Tibial artery (tissue), 4 donors: ENCODE results near the gene UBE2B.

ENCODE experiments used
- DNase-seq, 2 donors: peaks; one replicate each; pipeline ENCODE4 v3.0.0-alpha.2; 2019
- H3K27ac ChIP-seq, 2 donors: fragments of 200-600 bp; sonication (generic) in 1 of 2; 1 replicate in 1 of 2; 2 replicates in 1 of 2; pipeline ENCODE4 v1.5.1; 2018 to 2019; ENCODE audit warnings: mild to moderate bottlenecking in 1 of 2
- H3K27me3 ChIP-seq, 2 donors: fragments of 200-600 bp; sonication (generic) in 1 of 2; one replicate each; pipeline versions ENCODE4 v1.5.1 to v1.6.0; 2016 to 2019
- H3K36me3 ChIP-seq, 3 donors: fragments of 200-600 bp; sonication (generic) in 2 of 3; one replicate each; pipeline ENCODE4 v1.5.1; 2016 to 2019; ENCODE audit warnings: mild to moderate bottlenecking in 2 of 3
- H3K4me1 ChIP-seq, 4 donors: fragments of 200-600 bp; sonication (generic) in 2 of 4; 1 replicate in 3 of 4; 2 replicates in 1 of 4; pipeline ENCODE4 v1.5.1; 2016 to 2019
- H3K4me3 ChIP-seq, 2 donors: fragments of 200-600 bp; sonication (generic) in 1 of 2; 1 replicate in 1 of 2; 2 replicates in 1 of 2; pipeline ENCODE4 v1.5.1; 2018 to 2019; ENCODE audit warnings: mild to moderate bottlenecking in 2 of 2
- H3K9me3 ChIP-seq, 3 donors: fragments of 200-600 bp; sonication (generic) in 1 of 3; one replicate each; pipeline ENCODE4 v1.5.1; 2016 to 2019
- intact Hi-C: fragments of 100-400 bp; cut with DNase I; formaldehyde crosslinking; loops from one replicate; pipeline ENCODE4 v1.15.0; 2023; ENCODE audit warnings: low total_unique reads
- TF ChIP-seq, protein P1 (sequence below), 2 experiments: fragments of 200-600 bp in 1 of 2; fragments of 450-650 bp in 1 of 2; IDR thresholded peaks; one replicate each; pipeline ENCODE4 v1.5.1; 2017 to 2019; ENCODE audit warnings: antibody characterized with exemption in 2 of 2, mild to moderate bottlenecking in 1 of 2, moderate library complexity in 1 of 2

Gene UBE2B

DNA sequence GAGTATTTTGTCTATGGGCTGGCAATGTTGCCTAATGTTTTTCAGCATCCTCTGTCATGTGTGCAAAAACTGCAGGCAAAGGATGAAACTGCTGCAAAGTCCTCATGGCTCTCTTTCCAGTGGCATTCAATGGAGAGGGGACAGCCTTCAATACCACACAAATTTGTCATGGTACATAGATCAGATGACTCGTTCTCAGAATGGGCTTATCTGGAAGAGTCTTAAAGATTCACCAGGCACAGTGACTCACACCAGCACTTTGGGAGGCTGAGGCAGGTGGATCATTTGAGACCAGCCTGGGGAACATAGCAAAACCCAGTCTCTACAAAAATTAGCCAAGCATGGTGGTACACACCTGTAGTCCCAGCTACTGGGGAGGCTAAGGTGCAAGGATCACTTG is 35.0 kb downstream of the UBE2B start:
- H3K27me3 ChIP-seq, result no peaks in the 10 kb centered on the region
- H3K27ac ChIP-seq, result no peak overlapping the region
- DNase-seq, result no peak
- peaks cover 10 to 37% (median 13%) of the 10 kb centered on the region in 3 donors for H3K36me3 ChIP-seq
- H3K9me3 ChIP-seq, result no peaks in the 10 kb centered on the region
- H3K4me3 ChIP-seq, result no peak overlapping the region
- TF ChIP-seq, protein P1, sequence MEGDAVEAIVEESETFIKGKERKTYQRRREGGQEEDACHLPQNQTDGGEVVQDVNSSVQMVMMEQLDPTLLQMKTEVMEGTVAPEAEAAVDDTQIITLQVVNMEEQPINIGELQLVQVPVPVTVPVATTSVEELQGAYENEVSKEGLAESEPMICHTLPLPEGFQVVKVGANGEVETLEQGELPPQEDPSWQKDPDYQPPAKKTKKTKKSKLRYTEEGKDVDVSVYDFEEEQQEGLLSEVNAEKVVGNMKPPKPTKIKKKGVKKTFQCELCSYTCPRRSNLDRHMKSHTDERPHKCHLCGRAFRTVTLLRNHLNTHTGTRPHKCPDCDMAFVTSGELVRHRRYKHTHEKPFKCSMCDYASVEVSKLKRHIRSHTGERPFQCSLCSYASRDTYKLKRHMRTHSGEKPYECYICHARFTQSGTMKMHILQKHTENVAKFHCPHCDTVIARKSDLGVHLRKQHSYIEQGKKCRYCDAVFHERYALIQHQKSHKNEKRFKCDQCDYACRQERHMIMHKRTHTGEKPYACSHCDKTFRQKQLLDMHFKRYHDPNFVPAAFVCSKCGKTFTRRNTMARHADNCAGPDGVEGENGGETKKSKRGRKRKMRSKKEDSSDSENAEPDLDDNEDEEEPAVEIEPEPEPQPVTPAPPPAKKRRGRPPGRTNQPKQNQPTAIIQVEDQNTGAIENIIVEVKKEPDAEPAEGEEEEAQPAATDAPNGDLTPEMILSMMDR (IDR thresholded peaks at IDR 0.05), result no peak
- H3K4me1 ChIP-seq, result peaks cover 0 to 14% (median 13%) of the 10 kb centered on the region in 4 donors
- intact Hi-C loops, result loop anchor here (10.0 kb wide), 1 partner anchor 498 kb away; the partner anchor contains the start of gene PCBD2

DNA sequence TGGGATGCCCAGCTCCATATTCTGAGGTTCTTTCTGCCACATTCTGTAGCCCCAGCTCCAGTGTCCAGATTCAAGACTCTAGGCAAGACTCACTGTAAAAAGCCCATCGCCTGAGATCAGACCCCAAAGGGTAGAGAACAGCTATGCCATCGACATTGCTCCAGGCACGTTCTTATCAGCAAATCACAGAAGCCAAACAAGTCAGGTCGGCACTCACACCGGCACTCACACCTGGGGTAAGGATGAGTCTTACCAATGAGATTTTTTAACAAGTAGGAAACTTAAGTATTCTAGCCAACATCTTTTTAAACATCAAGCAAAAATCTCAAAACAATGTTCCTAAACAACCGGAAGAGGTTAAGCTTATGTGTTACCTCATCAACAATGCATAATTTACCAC is 38.0 kb downstream of the UBE2B start:
- H3K4me1 ChIP-seq, result peaks cover 0 to 23% (median 22%) of the 10 kb centered on the region in 4 donors
- H3K9me3 ChIP-seq, result no peaks in the 10 kb centered on the region
- no peak overlapping the region for H3K27ac ChIP-seq
- TF ChIP-seq, protein P1 (IDR thresholded peaks at IDR 0.05), result no peak
- no peaks in the 10 kb centered on the region for H3K27me3 ChIP-seq
- H3K36me3 ChIP-seq, result peaks cover 4 to 23% (median 4%) of the 10 kb centered on the region in 3 donors
- no peak for DNase-seq
- no peak overlapping the region for H3K4me3 ChIP-seq
- intact Hi-C loops, result loop anchor here (10.0 kb wide), 1 partner anchor 495 kb away; the partner anchor contains the start of gene PCBD2

DNA sequence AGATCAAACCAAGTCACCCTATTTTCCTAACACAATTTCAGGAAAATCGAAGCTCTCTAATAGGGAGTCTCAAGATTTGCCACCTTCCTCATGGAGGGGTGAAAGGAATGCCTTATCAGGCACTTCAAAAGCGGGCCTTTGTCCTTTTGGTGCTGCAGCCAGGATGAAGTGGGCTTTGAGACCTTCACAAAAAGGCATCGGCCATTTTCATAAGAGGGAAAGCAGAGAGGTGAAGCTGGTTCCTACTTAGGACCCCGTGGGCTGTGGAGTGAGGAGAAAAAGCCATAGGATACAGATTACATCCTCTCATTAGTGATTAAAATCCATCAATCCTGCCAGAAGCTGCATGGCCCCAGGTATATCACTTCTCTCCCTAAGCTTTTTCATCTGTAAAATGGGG is 39.5 kb downstream of the UBE2B start:
- Histone ChIP-seq H3K27ac (peak overlapping the region in 1 of 2 donors; percentile 84), H3K4me3 (peak overlapping the region; percentile 93 to 95), H3K36me3 (peaks cover 0 to 17% (median 0%) of the 10 kb centered on the region in 3 donors), H3K27me3 (no peaks in the 10 kb centered on the region), H3K9me3 (no peaks in the 10 kb centered on the region), H3K4me1 (peaks cover 0 to 23% (median 22%) of the 10 kb centered on the region in 4 donors)
- DNase-seq, result no peak
- intact Hi-C loops, result loop anchor here (5.0 kb wide), 3 partner anchors 56 to 166 kb away; partner anchors contain the start of gene JADE2
- TF ChIP-seq, protein P1 (IDR thresholded peaks at IDR 0.05), result no peak

DNA sequence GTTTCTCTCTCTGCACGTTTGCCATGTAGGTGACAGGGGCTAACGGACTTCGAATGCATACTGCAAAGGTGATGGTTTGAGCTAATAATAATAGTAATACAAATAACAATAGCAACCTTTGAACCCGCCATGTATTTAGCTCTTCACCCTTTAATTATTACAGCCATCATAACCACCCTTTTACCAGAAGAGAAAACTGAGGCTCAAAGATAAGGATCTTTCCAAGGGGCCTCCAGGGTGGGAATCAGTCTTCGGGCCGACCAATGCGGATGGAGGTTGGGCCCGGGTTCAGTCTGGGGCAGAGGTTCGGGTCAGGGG is 39.8 kb downstream of the UBE2B start:
- H3K27me3 ChIP-seq, result no peaks in the 10 kb centered on the region
- H3K4me3 ChIP-seq, result peak overlapping the region; percentile 93 to 95
- intact Hi-C loops, result loop anchor here (5.0 kb wide), 3 partner anchors 56 to 166 kb away; partner anchors contain the start of gene JADE2
- DNase-seq, result no peak
- peaks cover 0 to 13% (median 0%) of the 10 kb centered on the region in 3 donors for H3K36me3 ChIP-seq
- peaks cover 0 to 23% (median 22%) of the 10 kb centered on the region in 4 donors for H3K4me1 ChIP-seq
- peak overlapping the region; percentile 78 to 84 for H3K27ac ChIP-seq
- H3K9me3 ChIP-seq, result no peaks in the 10 kb centered on the region
- TF ChIP-seq, protein P1 (IDR thresholded peaks at IDR 0.05), result no peak

DNA sequence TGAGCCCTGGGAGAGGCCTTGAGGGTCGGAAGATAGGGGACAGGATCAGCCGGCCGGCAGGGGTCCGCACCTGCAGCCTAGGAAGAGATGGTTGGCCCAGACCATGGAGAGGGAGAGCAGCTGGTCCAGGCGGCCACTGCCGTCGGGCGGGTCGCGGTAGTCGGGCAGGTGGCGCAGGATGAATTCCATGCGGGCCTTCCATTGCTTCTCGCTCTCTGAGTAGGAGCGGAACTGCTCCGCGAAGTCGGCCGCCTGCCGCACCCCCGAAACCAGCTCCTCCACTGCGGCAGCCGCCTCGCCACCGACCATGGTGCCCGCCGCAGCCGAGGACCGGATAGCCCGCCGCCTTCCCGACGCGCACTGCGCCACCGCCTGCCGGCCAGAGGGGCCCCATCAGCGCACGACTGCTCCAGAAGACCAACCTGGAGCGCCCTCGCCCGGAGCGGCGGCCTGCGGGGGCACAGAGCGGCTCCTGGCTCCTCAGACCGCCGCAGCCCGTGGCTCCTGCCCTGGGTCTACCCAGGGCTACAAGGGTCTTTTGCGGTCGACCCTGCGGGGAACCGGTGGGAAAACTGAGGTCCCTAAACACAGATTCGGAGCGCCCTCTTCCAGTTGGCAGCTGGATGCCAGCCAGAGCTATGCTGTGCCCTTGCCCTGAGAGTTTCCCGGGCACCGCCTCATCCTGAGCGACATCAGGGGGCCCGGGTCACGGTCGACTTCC is 40.3 kb downstream of the UBE2B start, which contains the start of gene CDKN2AIPNL:
Gene CDKN2AIPNL (minus strand): TSS at position 336 of the 721 bp plus-strand sequence. CDS start 27 bp downstream, at position 309.
- no peaks in the 10 kb centered on the region for H3K27me3 ChIP-seq
- peak within 1 kb of the TSS; percentile 78 to 84 for H3K27ac ChIP-seq
- peaks cover 0 to 8% (median 0%) of the 10 kb centered on the region in 3 donors for H3K36me3 ChIP-seq
- H3K4me3 ChIP-seq, result peak within 1 kb of the TSS; percentile 93 to 95
- peaks cover 0 to 23% (median 22%) of the 10 kb centered on the region in 4 donors for H3K4me1 ChIP-seq
- intact Hi-C loops, result loop anchor here (5.0 kb wide), 3 partner anchors 56 to 166 kb away; partner anchors contain the start of gene JADE2
- TF ChIP-seq, protein P1 (IDR thresholded peaks at IDR 0.05), result peak; percentile 81 to 88
- no peaks in the 10 kb centered on the region for H3K9me3 ChIP-seq
- peak; percentile 90 to 95 for DNase-seq
